Body of pancreas (tissue), 4 donors: Measurements from ENCODE around the gene UGT1A6.

Experiments used
- CTCF ChIP-seq, 7 experiments: fragments of 450-650 bp in 4 of 7; fragments of 200-600 bp in 3 of 7; sonication (generic) in 3 of 7; IDR thresholded peaks; one replicate each; pipeline ENCODE4 v1.5.1; 2016 to 2019; ENCODE audit warnings: antibody characterized with exemption in 7 of 7
- POLR2A ChIP-seq, 3 donors: fragments of 450-650 bp; IDR thresholded peaks; one replicate each; pipeline ENCODE4 v1.6.1; 2016; ENCODE audit warnings: antibody characterized with exemption in 3 of 3, mild to moderate bottlenecking in 2 of 3

- TF ChIP-seq CTCF (IDR thresholded peaks at IDR 0.05) (no peak), POLR2A (IDR thresholded peaks at IDR 0.05) (no peak)
Observed at GRCh38 chr2:233789554-233789953, 96.9 kb downstream of the UGT1A6 start.
